K562 (cell line): ENCODE data around the gene RARG.

Experiments
- CXXC5 ChIP-seq: fragments of 250-450 bp; sonication (Bioruptor Pico); IDR thresholded peaks from 2 replicates; pipeline ENCODE4 v1.8.0; 2022; ENCODE audit warnings: inconsistent platforms, mild to moderate bottlenecking, moderate library complexity
- REST ChIP-seq, 2 experiments: fragments of 450-650 bp; formaldehyde crosslinking in 1 of 2; IDR thresholded peaks; 2 replicates each; pipeline versions ENCODE4 v1.4.0 to v1.6.1; 2014 to 2020; ENCODE audit warnings: mild to moderate bottlenecking in 2 of 2, borderline replicate concordance in 1 of 2, low read depth in 1 of 2
- USF2 ChIP-seq: sonication (generic); formaldehyde crosslinking; IDR thresholded peaks from 2 replicates; pipeline ENCODE4 v1.5.0; 2020; ENCODE audit warnings: missing genetic modification reagents

DNA sequence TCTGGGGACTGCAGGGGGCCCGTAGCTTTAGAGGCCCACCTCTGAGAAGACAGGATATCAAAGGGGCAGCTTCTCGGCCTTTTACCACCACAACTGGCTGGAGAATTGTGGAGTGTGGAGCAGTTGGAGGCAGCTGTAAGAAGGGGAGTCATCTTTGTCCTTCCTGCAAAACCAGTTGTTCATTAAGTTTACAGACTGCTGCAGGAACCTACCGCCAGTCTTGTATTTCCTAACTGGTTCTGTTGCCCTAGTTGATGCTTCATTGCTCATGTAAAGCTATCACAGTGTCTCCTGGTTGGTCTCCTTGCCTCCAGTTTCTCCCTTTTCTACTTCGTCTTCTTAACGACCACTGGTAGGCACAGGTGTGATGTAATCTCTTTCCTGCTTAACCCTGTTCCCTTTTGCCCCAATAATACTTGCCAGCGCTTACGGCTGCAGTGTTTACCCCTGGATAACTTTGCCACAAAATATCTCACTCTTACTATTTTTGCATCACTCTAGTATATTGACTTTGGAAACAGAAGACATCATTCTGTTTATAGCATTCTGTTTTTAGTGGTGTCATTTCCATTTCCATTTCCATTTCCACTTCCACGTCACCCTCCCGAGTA lies 48.0 kb upstream of the RARG start:
- TF ChIP-seq CXXC5 (CRISPR knock-in tag) (no peak), USF2 (CRISPR knock-in tag) (no peak), REST (IDR thresholded peaks at IDR 0.05; ENCODE audit: borderline replicate concordance) (no peak), REST (CRISPR knock-in tag; IDR thresholded peaks at IDR 0.05; ENCODE audit: low read depth) (no peak)
